HG03457 (cell line): ENCODE data around the gene ADH7.
"Not testable (repeated sequence)": the region's sequence is repeated elsewhere in the genome, so short reads cannot be mapped to it uniquely, and the experiment has no call there.

Experiments used
- ATAC-seq: cut with Tn5 transposase; IDR thresholded peaks from one replicate; pipeline ENCODE4 v1.9.1; 2021; ENCODE audit warnings: moderate number of reproducible peaks; ENCODE audit not compliant: unreplicated experiment

Gene ADH7

DNA sequence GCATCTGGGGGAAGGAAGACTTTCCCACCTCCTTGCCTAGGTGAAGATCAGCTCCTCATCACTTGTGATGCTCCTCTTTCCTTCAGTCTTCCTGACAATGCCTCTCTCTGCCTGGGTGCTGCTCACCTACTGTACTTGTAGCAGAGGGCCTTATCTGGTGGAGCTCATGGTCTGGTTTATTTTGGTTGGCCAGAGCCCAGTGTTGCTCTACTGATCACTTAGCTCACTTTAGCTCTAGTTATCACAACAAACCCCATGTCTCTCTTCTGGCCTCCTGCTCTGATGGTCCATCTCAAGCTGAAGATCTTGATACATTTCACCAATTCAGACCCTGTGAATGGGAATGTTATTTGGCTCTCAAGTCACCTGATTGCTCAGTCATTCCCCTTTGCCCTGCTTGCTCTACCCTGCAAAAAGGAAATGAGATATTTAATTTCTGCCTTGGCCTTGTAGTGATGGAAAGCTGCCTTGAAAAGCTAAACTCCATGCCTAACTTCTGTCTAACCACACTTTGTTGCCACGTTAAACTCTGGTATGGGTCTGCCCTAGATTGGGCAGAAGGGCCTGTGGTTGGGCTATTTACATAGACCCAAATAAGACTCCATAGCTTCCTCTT lies 52.3 kb downstream of the ADH7 start:
- ATAC-seq: no peak

- no peak for ATAC-seq
Observed at GRCh38 chr4:99381588-99382175, 53.5 kb downstream of the ADH7 start.

- ATAC-seq: no peak
Observed at GRCh38 chr4:99379571-99379970, 55.6 kb downstream of the ADH7 start.

DNA sequence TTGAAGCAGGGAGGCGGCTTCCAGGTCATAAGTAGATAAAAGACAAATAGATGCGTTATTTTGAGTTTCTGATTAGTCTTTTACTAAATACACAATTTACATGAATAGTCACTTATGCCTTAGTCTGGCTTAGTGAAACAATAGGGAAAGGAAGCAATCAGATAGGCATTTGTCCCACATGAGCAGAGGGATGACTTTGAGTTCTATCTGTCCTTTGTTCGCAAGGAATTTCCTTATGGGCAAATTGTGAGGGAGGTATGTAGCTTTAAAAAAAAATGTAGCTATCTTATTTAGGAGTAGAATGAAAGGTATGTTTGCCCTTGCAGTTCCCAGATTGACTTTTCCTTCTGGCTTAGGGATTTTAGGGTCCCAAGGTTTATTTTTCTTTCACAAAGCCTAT lies 56.3 kb downstream of the ADH7 start:
- ATAC-seq: no peak

GRCh38 chr4:99377341-99377740 lies 57.8 kb downstream of the ADH7 start:
- not testable (repeated sequence) for ATAC-seq

DNA sequence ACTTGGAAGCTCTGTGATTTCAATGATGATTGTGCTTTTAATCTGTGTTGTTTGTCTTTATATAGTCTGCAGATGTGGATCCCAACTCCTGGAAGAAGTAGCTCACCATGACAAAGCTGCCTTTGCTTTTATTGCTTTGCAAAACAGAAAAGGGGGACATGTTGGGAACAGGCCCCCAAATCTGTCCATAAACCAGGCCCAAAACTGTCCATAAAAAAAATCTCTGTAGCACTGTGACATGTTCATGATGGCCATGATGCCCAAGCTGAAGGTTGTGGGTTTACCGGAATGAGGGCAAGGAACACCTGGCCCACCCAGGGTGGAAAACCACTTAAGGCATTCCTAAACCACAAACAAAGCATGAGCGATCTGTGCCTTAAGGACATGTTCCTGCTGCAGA lies 62.7 kb downstream of the ADH7 start:
- not testable (repeated sequence) for ATAC-seq

GRCh38 chr4:99367817-99368216 lies 67.3 kb downstream of the ADH7 start:
- ATAC-seq: not testable (repeated sequence)

- no peak for ATAC-seq
Observed at GRCh38 chr4:99366491-99366890, 68.7 kb downstream of the ADH7 start.

- no peak for ATAC-seq
Observed at GRCh38 chr4:99362768-99363167, 72.4 kb downstream of the ADH7 start.
